IMR-90 (cell line): ENCODE data around the gene RNF38. TPM values are rescaled to one million over a fixed set of nuclear protein-coding genes. Genes with fewer than 3 reads are reported as not detected.

ENCODE experiments used
- ATAC-seq: fragments of 200-7000 bp; cut with Tn5 transposase; 2 replicates; pipeline ENCODE4 v1.9.1; 2020; ENCODE audit warnings: low read depth, mild to moderate bottlenecking, moderate library complexity
- BruUV-seq: library from RNA; stranded (reverse); fragments of 400-500 nt; replicated peaks from 2 replicates; lab custom pipeline; 2021; lab: Mats Ljungman, UMichigan
- CTCF ChIA-PET: fragments of 300-600 bp; formaldehyde crosslinking; extraction: SDS; loops from one replicate; lab custom pipeline; 2021; ENCODE audit warnings: antibody characterized with exemption; lab: Yijun Ruan, JAX
- POLR2A ChIA-PET: fragments of 300-600 bp; sonication (Branson Sonifier 250); formaldehyde crosslinking; loops from one replicate; lab custom pipeline; 2022; ENCODE audit warnings: antibody characterized with exemption; ENCODE audit not compliant: unreplicated experiment; lab: Charles Lee
- DNase-seq: peaks from one replicate; pipeline ENCODE4 v3.0.0; 2013
- H2AFZ ChIP-seq: replicated peaks from 2 replicates; pipeline ENCODE3; 2013; ENCODE audit warnings: low read length, mild to moderate bottlenecking; ENCODE audit not compliant: poor library complexity
- H2AK5ac ChIP-seq: 2 replicates; pipeline ENCODE4 v1.6.1; 2013; ENCODE audit warnings: low read depth, low read length, inconsistent platforms
- H2AK9ac ChIP-seq: replicated peaks from 2 replicates; pipeline ENCODE3; 2013; ENCODE audit warnings: mild to moderate bottlenecking, low read depth, low read length, moderate library complexity; ENCODE audit not compliant: poor library complexity
- H2BK120ac ChIP-seq: 2 replicates; pipeline ENCODE4 v1.6.1; 2013; ENCODE audit warnings: low read depth, low read length, inconsistent platforms
- H2BK15ac ChIP-seq: 3 replicates; pipeline ENCODE4 v1.6.1; 2013; ENCODE audit warnings: low read depth, low read length, inconsistent platforms
- H2BK20ac ChIP-seq: 2 replicates; pipeline ENCODE4 v1.6.1; 2013; ENCODE audit warnings: low read depth, mild to moderate bottlenecking, inconsistent platforms, low read length, moderate library complexity
- H2BK5ac ChIP-seq: 2 replicates; pipeline ENCODE4 v1.6.1; 2013; ENCODE audit warnings: mild to moderate bottlenecking, low read depth, low read length, inconsistent platforms; ENCODE audit not compliant: poor library complexity, severe bottlenecking
- H3K14ac ChIP-seq: replicated peaks from 2 replicates; pipeline ENCODE4 v1.6.1; 2013; ENCODE audit warnings: low read depth, low read length, inconsistent platforms
- H3K18ac ChIP-seq: 2 replicates; pipeline ENCODE4 v1.6.1; 2013; ENCODE audit warnings: low read depth, low read length, control low read depth
- H3K23ac ChIP-seq: 2 replicates; pipeline ENCODE4 v1.6.1; 2013; ENCODE audit warnings: low read depth, low read length, inconsistent platforms
- H3K27ac ChIP-seq: 2 replicates; pipeline ENCODE4 v1.5.1; 2013; ENCODE audit warnings: mild to moderate bottlenecking, control low read depth, low read length; ENCODE audit not compliant: insufficient read depth
- H3K27me3 ChIP-seq: 2 replicates; pipeline ENCODE4 v1.6.1; 2013; ENCODE audit warnings: low read length; ENCODE audit not compliant: control insufficient read depth, insufficient read depth
- H3K36me3 ChIP-seq: 2 replicates; pipeline ENCODE4 v1.6.1; 2013; ENCODE audit warnings: low read length, mixed read lengths; ENCODE audit not compliant: control insufficient read depth, insufficient read depth
- H3K4ac ChIP-seq: 2 replicates; pipeline ENCODE4 v1.6.1; 2013; ENCODE audit warnings: low read depth, low read length, inconsistent platforms
- H3K4me1 ChIP-seq: 2 replicates; pipeline ENCODE4 v1.6.1; 2013; ENCODE audit warnings: low read length, mixed read lengths; ENCODE audit not compliant: control insufficient read depth, insufficient read depth
- H3K4me2 ChIP-seq: 2 replicates; pipeline ENCODE4 v1.6.1; 2013; ENCODE audit warnings: low read depth, mild to moderate bottlenecking, control low read depth, low read length, moderate library complexity
- H3K4me3 ChIP-seq: 2 replicates; pipeline ENCODE4 v1.5.1; 2013; ENCODE audit warnings: low read depth, mild to moderate bottlenecking, control low read depth, low read length, moderate library complexity; ENCODE audit not compliant: insufficient read depth
- H3K56ac ChIP-seq: 2 replicates; pipeline ENCODE4 v1.6.1; 2013; ENCODE audit warnings: low read length, inconsistent platforms; ENCODE audit not compliant: insufficient read depth; ENCODE audit errors: extremely low read depth
- H3K79me1 ChIP-seq, 2 experiments: 2 replicates each; pipeline ENCODE4 v1.6.1; 2013; ENCODE audit warnings: low read length in 2 of 2, inconsistent platforms in 1 of 2, low read depth in 1 of 2
- H3K9ac ChIP-seq: 2 replicates; pipeline ENCODE4 v1.6.1; 2013; ENCODE audit warnings: low read depth, low read length, control low read depth
- H3K9me1 ChIP-seq: 2 replicates; pipeline ENCODE4 v1.6.1; 2013; ENCODE audit warnings: low read length, inconsistent platforms; ENCODE audit not compliant: insufficient read depth
- H3K9me3 ChIP-seq: 2 replicates; pipeline ENCODE4 v1.6.1; 2013; ENCODE audit warnings: low read length; ENCODE audit not compliant: control insufficient read depth, insufficient read depth
- H4K20me1 ChIP-seq: 2 replicates; pipeline ENCODE4 v1.6.1; 2013; ENCODE audit warnings: low read length, inconsistent platforms; ENCODE audit not compliant: insufficient read depth
- H4K5ac ChIP-seq: 2 replicates; pipeline ENCODE4 v1.6.1; 2013; ENCODE audit warnings: mild to moderate bottlenecking, low read depth, low read length, control low read depth
- H4K8ac ChIP-seq, 2 experiments: 2 replicates each; pipeline ENCODE4 v1.6.1; 2013; ENCODE audit warnings: low read depth in 2 of 2, low read length in 2 of 2, control low read depth in 1 of 2, inconsistent platforms in 1 of 2
- H4K91ac ChIP-seq: 2 replicates; pipeline ENCODE4 v1.6.1; 2013; ENCODE audit warnings: low read depth, low read length, inconsistent platforms; ENCODE audit not compliant: insufficient read depth
- BHLHE40 ChIP-seq: fragments of 150-350 bp; IDR thresholded peaks from 2 replicates; pipeline ENCODE4 v1.6.1; 2016; ENCODE audit warnings: mild to moderate bottlenecking, low read depth, low read length
- CEBPB ChIP-seq: IDR thresholded peaks from 2 replicates; pipeline ENCODE4 v1.6.1; 2012; ENCODE audit warnings: low read depth, low read length, improper control_type of control experiment
- CHD1 ChIP-seq: IDR thresholded peaks from 2 replicates; pipeline ENCODE4 v1.6.1; 2012; ENCODE audit warnings: low read depth, low read length, improper control_type of control experiment
- FOS ChIP-seq: fragments of 150-350 bp; IDR thresholded peaks from 2 replicates; pipeline ENCODE4 v1.6.1; 2016; ENCODE audit warnings: low read depth, low read length
- MAFK ChIP-seq: IDR thresholded peaks from 2 replicates; pipeline ENCODE4 v1.6.1; 2012; ENCODE audit warnings: low read depth, low read length, improper control_type of control experiment
- MAZ ChIP-seq: IDR thresholded peaks from 2 replicates; pipeline ENCODE4 v1.6.1; 2012; ENCODE audit warnings: low read depth, mild to moderate bottlenecking, low read length, improper control_type of control experiment, moderate library complexity, borderline replicate concordance
- MXI1 ChIP-seq: IDR thresholded peaks from 2 replicates; pipeline ENCODE4 v1.6.1; 2012; ENCODE audit warnings: low read depth, mild to moderate bottlenecking, low read length, moderate library complexity, borderline replicate concordance
- NFE2L2 ChIP-seq: fragments of 150-350 bp; IDR thresholded peaks from 2 replicates; pipeline ENCODE4 v1.6.1; 2016; ENCODE audit warnings: low read depth, mild to moderate bottlenecking, low read length
- POLR2A ChIP-seq: IDR thresholded peaks from 2 replicates; pipeline ENCODE4 v1.6.1; 2012; ENCODE audit warnings: mild to moderate bottlenecking, low read depth, low read length
- RAD21 ChIP-seq: IDR thresholded peaks from 2 replicates; pipeline ENCODE4 v1.6.1; 2012; ENCODE audit warnings: low read length, improper control_type of control experiment
- RCOR1 ChIP-seq: IDR thresholded peaks from 2 replicates; pipeline ENCODE4 v1.6.1; 2012; ENCODE audit warnings: mild to moderate bottlenecking, low read length, improper control_type of control experiment; ENCODE audit not compliant: insufficient replicate concordance
- RFX5 ChIP-seq: IDR thresholded peaks from 2 replicates; pipeline ENCODE4 v1.8.0; 2012; ENCODE audit warnings: low read depth, mild to moderate bottlenecking, low read length, moderate library complexity
- SMC3 ChIP-seq: fragments of 150-350 bp; IDR thresholded peaks from 2 replicates; pipeline ENCODE4 v1.6.1; 2016; ENCODE audit warnings: low read depth, mild to moderate bottlenecking, antibody characterized with exemption, low read length, moderate library complexity
- USF2 ChIP-seq: fragments of 150-350 bp; IDR thresholded peaks from 2 replicates; pipeline ENCODE4 v1.6.1; 2017; ENCODE audit warnings: mild to moderate bottlenecking, antibody characterized with exemption, low read length, low read depth
- WGBS, 2 experiments: methylation state at CpG; one replicate each; pipeline versions ENCODE4 v1.1.5 to v1.1.7; 2013; ENCODE audit warnings: missing lambda C conversion rate in 2 of 2; ENCODE audit not compliant: insufficient read length in 1 of 2; ENCODE audit errors: extremely low coverage in 2 of 2; 5-methylcytosine and 5-hydroxymethylcytosine counted together
- dilution Hi-C: fragments of 300-500 bp; cut with HindIII; formaldehyde crosslinking; loops from one replicate; pipeline ENCODE4 v1.14.3; 2018; ENCODE audit warnings: low sequenced_read_pairs; ENCODE audit not compliant: unreplicated experiment
- in situ Hi-C: fragments of 300-500 bp; cut with MboI; formaldehyde crosslinking; loops from 3 replicates; pipeline ENCODE4 v1.14.3; 2019; ENCODE audit warnings: low sequenced_read_pairs, inconsistent platforms, mixed read lengths
- intact Hi-C: fragments of 100-400 bp; cut with micrococcal nuclease; formaldehyde crosslinking; loops from 2 replicates; pipeline ENCODE4 v1.10.0; 2022
- polyA plus RNA-seq, 3 experiments: library from polyadenylated mRNA; depleted of rRNA; stranded (reverse); fragments of >200 nt; gene quantifications; 2 replicates each; pipeline ENCODE4 v1.2.3, GENCODE V29; 2012; ENCODE audit warnings: low replicate concordance in 1 of 3
- total RNA-seq: library from RNA; depleted of rRNA; stranded (reverse); fragments of >200 nt; gene quantifications from 2 replicates; pipeline ENCODE4 v1.2.3, GENCODE V29; 2012
- TF ChIP-seq, protein P1 (sequence below): conservative IDR thresholded peaks from 2 replicates; pipeline ENCODE4 v1.5.1; 2012; ENCODE audit warnings: mild to moderate bottlenecking, low read depth, low read length, improper control_type of control experiment
- TF ChIP-seq, protein P2 (sequence below): fragments of 150-350 bp; IDR thresholded peaks from 2 replicates; pipeline ENCODE4 v1.6.1; 2016; ENCODE audit warnings: low read depth, mild to moderate bottlenecking, low read length, moderate library complexity, borderline replicate concordance

Gene RNF38
- total and polyA plus RNA-seq, 2 of the 4 experiments (the other 2 are of a cell fraction), result 8.8 to 11.2 TPM

GRCh38 chr9:36315283-36315682, 84.8 kb downstream of the RNF38 start:
- CTCF ChIA-PET, result interaction anchor here (1.6 kb wide), 1 partner anchor 13 kb away, joined by 4 read pairs; no protein-coding TSS in a partner anchor
- in situ Hi-C loops, result no loop called here

More at GRCh38 chr9:36315283-36315682, 84.8 kb downstream of the RNF38 start:
- Histone ChIP-seq H3K9me1 (no peaks in the 10 kb centered on the region), H3K4ac (no peak overlapping the region), H3K18ac (no peak overlapping the region), H4K91ac (no peak overlapping the region), H3K4me2 (no peak overlapping the region), H4K5ac (no peak overlapping the region), H2AK5ac (no peak overlapping the region), H3K23ac (no peak overlapping the region), H3K27ac (no peak overlapping the region), H3K36me3 (no peaks in the 10 kb centered on the region), H3K4me1 (no peaks in the 10 kb centered on the region), H2AK9ac (no peak overlapping the region), H3K27me3 (peaks cover 3% of the 10 kb centered on the region; the same call in 1 of the 2 replicates), H3K9ac (no peak overlapping the region), H2BK20ac (no peak overlapping the region), H2BK5ac (no peak overlapping the region), H2BK15ac (no peak overlapping the region), H4K20me1 (no peaks in the 10 kb centered on the region), H3K4me3 (no peak overlapping the region), H4K8ac (no peak overlapping the region), H3K14ac (no peak overlapping the region), H3K79me1 (no peaks in the 10 kb centered on the region), H2AFZ (no peak overlapping the region), H3K9me3 (no peaks in the 10 kb centered on the region), H2BK120ac (no peak overlapping the region), H3K56ac (no peak overlapping the region)
- no TSS peak for BruUV-seq
- TF ChIP-seq RCOR1, result no peak
- TF ChIP-seq USF2, result no peak
- no peak for TF ChIP-seq RAD21
- no peak for TF ChIP-seq FOS
- TF ChIP-seq, protein P1, sequence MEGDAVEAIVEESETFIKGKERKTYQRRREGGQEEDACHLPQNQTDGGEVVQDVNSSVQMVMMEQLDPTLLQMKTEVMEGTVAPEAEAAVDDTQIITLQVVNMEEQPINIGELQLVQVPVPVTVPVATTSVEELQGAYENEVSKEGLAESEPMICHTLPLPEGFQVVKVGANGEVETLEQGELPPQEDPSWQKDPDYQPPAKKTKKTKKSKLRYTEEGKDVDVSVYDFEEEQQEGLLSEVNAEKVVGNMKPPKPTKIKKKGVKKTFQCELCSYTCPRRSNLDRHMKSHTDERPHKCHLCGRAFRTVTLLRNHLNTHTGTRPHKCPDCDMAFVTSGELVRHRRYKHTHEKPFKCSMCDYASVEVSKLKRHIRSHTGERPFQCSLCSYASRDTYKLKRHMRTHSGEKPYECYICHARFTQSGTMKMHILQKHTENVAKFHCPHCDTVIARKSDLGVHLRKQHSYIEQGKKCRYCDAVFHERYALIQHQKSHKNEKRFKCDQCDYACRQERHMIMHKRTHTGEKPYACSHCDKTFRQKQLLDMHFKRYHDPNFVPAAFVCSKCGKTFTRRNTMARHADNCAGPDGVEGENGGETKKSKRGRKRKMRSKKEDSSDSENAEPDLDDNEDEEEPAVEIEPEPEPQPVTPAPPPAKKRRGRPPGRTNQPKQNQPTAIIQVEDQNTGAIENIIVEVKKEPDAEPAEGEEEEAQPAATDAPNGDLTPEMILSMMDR, result no peak
- no peak for TF ChIP-seq NFE2L2
- TF ChIP-seq MXI1, result no peak
- TF ChIP-seq BHLHE40, result no peak
- no peak for TF ChIP-seq MAFK
- no peak for TF ChIP-seq POLR2A
- no peak for TF ChIP-seq CHD1
- TF ChIP-seq, protein P2, sequence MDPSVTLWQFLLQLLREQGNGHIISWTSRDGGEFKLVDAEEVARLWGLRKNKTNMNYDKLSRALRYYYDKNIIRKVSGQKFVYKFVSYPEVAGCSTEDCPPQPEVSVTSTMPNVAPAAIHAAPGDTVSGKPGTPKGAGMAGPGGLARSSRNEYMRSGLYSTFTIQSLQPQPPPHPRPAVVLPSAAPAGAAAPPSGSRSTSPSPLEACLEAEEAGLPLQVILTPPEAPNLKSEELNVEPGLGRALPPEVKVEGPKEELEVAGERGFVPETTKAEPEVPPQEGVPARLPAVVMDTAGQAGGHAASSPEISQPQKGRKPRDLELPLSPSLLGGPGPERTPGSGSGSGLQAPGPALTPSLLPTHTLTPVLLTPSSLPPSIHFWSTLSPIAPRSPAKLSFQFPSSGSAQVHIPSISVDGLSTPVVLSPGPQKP, result no peak
- TF ChIP-seq SMC3, result no peak
- TF ChIP-seq CEBPB, result no peak
- no peak for TF ChIP-seq MAZ
- TF ChIP-seq RFX5, result no peak
- WGBS, 2 experiments, result no CpG with 5 or more reads among the region's 3 CpGs
- dilution Hi-C loops, result no loop called here
- intact Hi-C loops, result no loop called here
- ATAC-seq, result no peak
- POLR2A ChIA-PET, result no interaction called here
- no peak for DNase-seq
